Measurements from ENCODE around the gene GORASP2.

The GORASP2 gene

DNA sequence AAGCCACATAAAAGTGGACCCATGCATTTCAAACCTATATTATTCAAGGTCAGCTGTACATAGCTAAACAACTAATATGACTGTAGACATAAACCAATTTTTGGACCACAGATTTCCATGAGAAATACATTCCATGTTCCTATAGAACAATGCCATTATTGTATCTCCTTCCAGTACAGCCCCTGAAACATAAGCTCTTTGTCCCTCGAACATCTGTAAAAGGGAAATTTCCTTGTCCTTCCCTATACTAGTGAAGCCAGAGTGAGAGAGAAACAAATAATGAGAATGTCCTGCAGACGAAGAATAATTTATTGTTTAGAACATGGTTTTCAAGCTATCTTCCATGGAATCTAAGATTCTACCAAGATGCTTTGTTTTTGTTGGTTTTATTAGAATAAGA, 75.3 kb downstream of the GORASP2 start:
- DNase-seq = no peak

- DNase-seq = no peak
These were observed 75.8 kb downstream of the GORASP2 start for GRCh38 chr2:171004833-171005232.

DNA sequence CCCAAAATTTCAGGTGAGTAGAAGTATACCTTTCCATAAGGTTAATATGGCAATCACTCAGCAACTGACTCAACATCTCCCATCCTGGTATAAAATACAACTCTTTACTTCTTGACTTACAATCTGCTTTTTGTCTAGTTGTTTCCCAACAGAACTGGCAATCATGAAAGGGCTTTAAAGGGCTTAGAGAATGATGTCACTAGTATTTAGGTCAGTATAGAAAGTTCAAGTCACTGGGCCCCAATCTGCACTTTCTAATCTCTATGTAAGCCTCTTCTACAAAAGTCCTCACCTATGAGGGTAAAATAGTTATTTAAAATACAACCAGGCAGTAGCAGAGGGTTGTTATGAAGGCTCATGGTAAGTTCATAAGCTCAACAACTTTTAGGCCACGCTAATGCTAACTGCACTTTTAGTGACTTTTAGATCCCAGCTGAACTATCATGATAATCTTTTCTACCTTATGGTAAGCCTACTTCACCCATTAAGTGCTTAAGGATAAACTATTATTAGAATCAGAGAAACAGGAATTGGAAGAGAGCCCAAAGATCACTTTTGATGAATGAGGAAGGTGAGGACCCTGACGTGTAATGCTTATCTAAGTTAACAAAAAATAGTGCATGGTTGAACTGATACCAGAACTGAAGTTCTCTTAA, 79.6 kb downstream of the GORASP2 start:
- no peak for DNase-seq

DNA sequence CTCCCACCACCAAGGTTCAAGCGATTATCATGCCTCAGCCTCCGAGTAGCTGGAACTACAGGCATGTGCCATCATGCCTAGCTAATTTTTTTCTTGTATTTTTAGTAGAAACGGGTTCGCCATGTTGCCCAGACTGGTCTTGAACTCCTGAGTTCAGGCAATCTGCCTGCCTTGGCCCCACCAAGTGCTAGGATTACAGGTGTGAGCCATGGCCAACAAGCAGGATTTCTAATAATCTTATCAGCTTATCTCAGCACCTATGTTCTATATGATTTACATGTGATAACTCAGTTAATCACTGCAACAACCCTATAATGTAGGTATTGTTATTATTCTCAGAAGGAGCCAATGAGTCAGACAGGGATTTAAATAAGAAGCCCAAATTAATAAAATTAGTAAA, 80.3 kb downstream of the GORASP2 start:
- DNase-seq = no peak

DNA sequence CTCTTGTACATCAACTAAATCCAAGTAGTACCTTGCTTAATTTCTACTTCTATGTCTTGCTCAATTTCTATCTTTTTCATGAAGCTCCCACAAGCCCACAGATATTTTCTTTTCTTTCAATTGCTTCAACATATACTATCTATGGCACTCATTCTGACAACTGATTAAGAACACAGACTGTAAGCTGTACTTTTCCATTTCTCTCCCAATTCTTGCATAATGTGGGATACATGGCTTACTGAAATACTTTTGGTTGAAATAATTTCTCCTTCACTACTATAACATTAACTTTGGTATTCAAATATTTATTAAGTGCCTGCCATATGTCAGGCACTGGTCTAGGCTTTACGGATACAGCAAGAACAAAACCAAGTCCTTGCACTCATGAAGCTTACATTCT, 84.8 kb downstream of the GORASP2 start:
- DNase-seq = no peak

- no peak for DNase-seq
These were observed 87.1 kb downstream of the GORASP2 start for GRCh38 chr2:171016125-171016524.
